Calu3 (cell line): ENCODE data around the gene ADCY7. TPM values are rescaled to one million over a fixed set of nuclear protein-coding genes. Genes with fewer than 3 reads are reported as not detected.

Source experiments
- BruUV-seq: library from RNA; stranded (reverse); fragments of 400-500 nt; replicated peaks from 2 replicates; lab custom pipeline; 2021; lab: Mats Ljungman, UMichigan
- CTCF ChIA-PET: fragments of 300-600 bp; sonication (Branson Sonifier 250); formaldehyde crosslinking; loops from one replicate; lab custom pipeline; 2022; ENCODE audit warnings: antibody characterized with exemption; lab: Charles Lee
- DNase-seq: peaks from one replicate; pipeline ENCODE4 v3.0.0; 2022
- H3K27ac Mint-ChIP-seq: one replicate; pipeline ENCODE4 v1.8.0; 2022; ENCODE audit warnings: mixed read lengths; ENCODE audit not compliant: unreplicated experiment
- H3K27me3 Mint-ChIP-seq: one replicate; pipeline ENCODE4 v1.8.0; 2022; ENCODE audit warnings: mixed read lengths; ENCODE audit not compliant: unreplicated experiment
- H3K36me3 Mint-ChIP-seq: one replicate; pipeline ENCODE4 v1.8.0; 2022; ENCODE audit warnings: mild to moderate bottlenecking, moderate library complexity, mixed read lengths; ENCODE audit not compliant: insufficient read depth, unreplicated experiment
- H3K4me1 Mint-ChIP-seq: one replicate; pipeline ENCODE4 v1.8.0; 2022; ENCODE audit warnings: mild to moderate bottlenecking, low read depth, mixed read lengths; ENCODE audit not compliant: unreplicated experiment
- H3K4me3 Mint-ChIP-seq: one replicate; pipeline ENCODE4 v1.8.0; 2022; ENCODE audit warnings: mild to moderate bottlenecking, low read depth, moderate library complexity, mixed read lengths; ENCODE audit not compliant: unreplicated experiment
- H3K9me3 Mint-ChIP-seq: one replicate; pipeline ENCODE4 v1.8.0; 2022; ENCODE audit warnings: low read depth, mixed read lengths; ENCODE audit not compliant: unreplicated experiment
- intact Hi-C: fragments of 100-400 bp; cut with micrococcal nuclease; formaldehyde crosslinking; loops from one replicate; pipeline ENCODE4 v1.10.0; 2022; ENCODE audit not compliant: unreplicated experiment
- total RNA-seq: library from RNA; stranded (reverse); gene quantifications from 2 replicates; pipeline ENCODE4 v1.2.3, GENCODE V29; 2022
- TF ChIP-seq, protein P1 (sequence below): fragments of 200-600 bp; IDR thresholded peaks from one replicate; pipeline ENCODE4 v1.8.0; 2022; ENCODE audit warnings: antibody characterized with exemption; ENCODE audit not compliant: unreplicated experiment

Gene ADCY7
- total RNA-seq, 1 experiment from 2014 or later = 67.7 TPM

DNA sequence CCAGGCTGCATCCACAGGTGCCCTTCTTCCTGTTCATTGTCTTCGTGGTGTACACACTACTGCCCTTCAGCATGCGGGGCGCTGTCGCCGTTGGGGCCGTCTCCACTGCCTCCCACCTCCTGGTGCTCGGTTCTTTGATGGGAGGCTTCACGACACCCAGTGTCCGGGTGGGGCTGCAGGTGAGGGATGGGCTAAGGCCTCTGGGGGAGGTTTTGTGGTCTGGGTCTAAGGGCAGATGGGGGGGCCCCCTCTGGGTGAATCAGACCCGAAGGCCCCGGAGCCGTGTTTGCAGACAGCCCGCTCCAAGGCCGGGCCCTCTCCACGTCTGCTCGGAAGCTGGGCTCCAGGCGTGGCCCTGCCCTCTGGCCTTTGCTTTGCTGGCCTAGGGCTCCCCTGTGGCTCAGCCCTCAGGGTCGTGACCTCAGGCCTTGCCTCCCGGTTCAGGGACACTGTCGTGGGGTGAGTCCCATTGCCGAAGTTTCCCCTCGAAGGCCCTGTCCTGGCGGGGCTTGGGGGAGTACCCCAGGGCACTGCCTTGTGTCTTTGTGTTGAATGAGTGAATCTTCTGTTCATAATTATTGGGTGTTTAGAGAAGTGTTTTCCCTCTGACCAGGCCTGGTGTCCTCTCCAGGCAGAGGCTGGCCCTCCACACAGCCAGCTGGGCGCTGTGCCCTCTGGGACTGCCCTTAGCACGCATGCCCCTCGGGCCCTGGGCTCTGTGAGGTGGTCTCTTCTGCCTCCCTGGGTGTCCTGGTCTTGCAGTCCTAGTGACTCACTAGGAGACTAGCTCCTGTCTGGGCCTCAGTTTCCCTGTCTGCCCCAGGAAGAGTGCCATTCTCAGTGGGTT, 25.6 kb downstream of the ADCY7 start:
- Mint-ChIP-seq H3K36me3 (peaks cover 27% of the 10 kb centered on the region), H3K27me3 (no peaks in the 10 kb centered on the region), H3K4me3 (no peak overlapping the region), H3K27ac (no peak overlapping the region), H3K9me3 (no peaks in the 10 kb centered on the region), H3K4me1 (no peaks in the 10 kb centered on the region)
- CTCF ChIA-PET = no interaction called here
- intact Hi-C loops = no loop called here
- BruUV-seq = no TSS peak
- TF ChIP-seq, protein P1, sequence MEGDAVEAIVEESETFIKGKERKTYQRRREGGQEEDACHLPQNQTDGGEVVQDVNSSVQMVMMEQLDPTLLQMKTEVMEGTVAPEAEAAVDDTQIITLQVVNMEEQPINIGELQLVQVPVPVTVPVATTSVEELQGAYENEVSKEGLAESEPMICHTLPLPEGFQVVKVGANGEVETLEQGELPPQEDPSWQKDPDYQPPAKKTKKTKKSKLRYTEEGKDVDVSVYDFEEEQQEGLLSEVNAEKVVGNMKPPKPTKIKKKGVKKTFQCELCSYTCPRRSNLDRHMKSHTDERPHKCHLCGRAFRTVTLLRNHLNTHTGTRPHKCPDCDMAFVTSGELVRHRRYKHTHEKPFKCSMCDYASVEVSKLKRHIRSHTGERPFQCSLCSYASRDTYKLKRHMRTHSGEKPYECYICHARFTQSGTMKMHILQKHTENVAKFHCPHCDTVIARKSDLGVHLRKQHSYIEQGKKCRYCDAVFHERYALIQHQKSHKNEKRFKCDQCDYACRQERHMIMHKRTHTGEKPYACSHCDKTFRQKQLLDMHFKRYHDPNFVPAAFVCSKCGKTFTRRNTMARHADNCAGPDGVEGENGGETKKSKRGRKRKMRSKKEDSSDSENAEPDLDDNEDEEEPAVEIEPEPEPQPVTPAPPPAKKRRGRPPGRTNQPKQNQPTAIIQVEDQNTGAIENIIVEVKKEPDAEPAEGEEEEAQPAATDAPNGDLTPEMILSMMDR = no peak
- DNase-seq = no peak

GRCh38 chr16:50292566-50292948, 26.2 kb downstream of the ADCY7 start:
- Mint-ChIP-seq H3K9me3 (no peaks in the 10 kb centered on the region), H3K36me3 (peaks cover 31% of the 10 kb centered on the region), H3K27ac (no peak overlapping the region), H3K4me1 (no peaks in the 10 kb centered on the region), H3K27me3 (no peaks in the 10 kb centered on the region), H3K4me3 (no peak overlapping the region)
- intact Hi-C loops = no loop called here
- DNase-seq = no peak
- no TSS peak for BruUV-seq
- TF ChIP-seq, protein P1 = no peak
- CTCF ChIA-PET = no interaction called here

DNA sequence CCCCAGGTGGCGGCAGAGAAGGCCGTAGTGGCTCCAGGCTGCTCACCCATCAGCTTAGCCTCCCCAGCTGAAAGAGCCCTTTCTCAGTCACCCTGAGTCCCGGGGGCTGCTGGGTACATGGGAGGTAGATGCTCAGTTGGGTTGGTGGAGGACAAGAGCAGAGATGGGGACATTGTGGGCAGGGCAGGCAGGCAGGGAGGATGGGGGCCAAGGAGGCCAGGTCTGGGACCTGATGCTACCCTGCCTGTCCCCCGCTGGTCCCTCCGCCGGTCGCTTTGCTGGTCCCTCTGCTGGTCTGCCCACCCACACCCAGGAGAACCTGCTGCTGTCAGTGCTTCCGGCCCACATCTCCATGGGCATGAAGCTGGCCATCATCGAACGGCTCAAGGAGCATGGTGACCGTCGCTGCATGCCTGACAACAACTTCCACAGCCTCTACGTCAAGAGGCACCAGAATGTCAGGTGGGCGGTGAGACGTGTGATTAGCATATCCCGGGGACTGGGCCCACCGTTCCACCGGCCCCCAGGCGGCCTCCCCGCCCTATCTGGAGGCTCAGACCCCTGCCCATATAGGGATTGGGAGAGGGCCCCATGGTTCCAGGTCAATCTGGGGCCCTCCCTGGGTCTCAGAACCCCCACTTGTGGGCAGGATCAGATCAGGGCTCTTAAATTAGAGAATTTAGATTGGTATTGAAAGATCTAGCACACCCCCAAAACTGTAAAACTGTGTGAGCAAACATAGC, 26.9 kb downstream of the ADCY7 start:
- Mint-ChIP-seq H3K27me3 (no peaks in the 10 kb centered on the region), H3K4me1 (no peaks in the 10 kb centered on the region), H3K27ac (no peak overlapping the region), H3K4me3 (no peak overlapping the region), H3K36me3 (peaks cover 31% of the 10 kb centered on the region), H3K9me3 (no peaks in the 10 kb centered on the region)
- CTCF ChIA-PET = no interaction called here
- DNase-seq = no peak
- BruUV-seq = no TSS peak
- TF ChIP-seq, protein P1 = no peak
- intact Hi-C loops = no loop called here

GRCh38 chr16:50293994-50294855, 27.9 kb downstream of the ADCY7 start:
- DNase-seq = no peak
- TF ChIP-seq, protein P1 = no peak
- H3K27me3 Mint-ChIP-seq = no peaks in the 10 kb centered on the region
- intact Hi-C loops = no loop called here
- H3K4me1 Mint-ChIP-seq = no peaks in the 10 kb centered on the region
- H3K36me3 Mint-ChIP-seq = peaks cover 31% of the 10 kb centered on the region
- H3K27ac Mint-ChIP-seq = no peak overlapping the region
- CTCF ChIA-PET = interaction anchor here (0.6 to 1.4 kb wide), 2 partner anchors 19 to 43 kb away, joined by 3 to 9 read pairs; no protein-coding TSS in a partner anchor
- H3K9me3 Mint-ChIP-seq = no peaks in the 10 kb centered on the region
- no TSS peak for BruUV-seq
- no peak overlapping the region for H3K4me3 Mint-ChIP-seq
